Tibial artery (tissue), 4 donors: ENCODE results near the gene STAG2.
"Not testable (repeated sequence)": the region's sequence is repeated elsewhere in the genome, so short reads cannot be mapped to it uniquely, and the experiment has no call there.

Source experiments
- DNase-seq, 2 donors: peaks; one replicate each; pipeline ENCODE4 v3.0.0-alpha.2; 2019
- H3K27ac ChIP-seq, 2 donors: fragments of 200-600 bp; sonication (generic) in 1 of 2; 1 replicate in 1 of 2; 2 replicates in 1 of 2; pipeline ENCODE4 v1.5.1; 2018 to 2019; ENCODE audit warnings: mild to moderate bottlenecking in 1 of 2
- H3K27me3 ChIP-seq, 2 donors: fragments of 200-600 bp; sonication (generic) in 1 of 2; one replicate each; pipeline versions ENCODE4 v1.5.1 to v1.6.0; 2016 to 2019
- H3K36me3 ChIP-seq, 3 donors: fragments of 200-600 bp; sonication (generic) in 2 of 3; one replicate each; pipeline ENCODE4 v1.5.1; 2016 to 2019; ENCODE audit warnings: mild to moderate bottlenecking in 2 of 3
- H3K4me1 ChIP-seq, 4 donors: fragments of 200-600 bp; sonication (generic) in 2 of 4; 1 replicate in 3 of 4; 2 replicates in 1 of 4; pipeline ENCODE4 v1.5.1; 2016 to 2019
- H3K4me3 ChIP-seq, 2 donors: fragments of 200-600 bp; sonication (generic) in 1 of 2; 1 replicate in 1 of 2; 2 replicates in 1 of 2; pipeline ENCODE4 v1.5.1; 2018 to 2019; ENCODE audit warnings: mild to moderate bottlenecking in 2 of 2
- H3K9me3 ChIP-seq, 3 donors: fragments of 200-600 bp; sonication (generic) in 1 of 3; one replicate each; pipeline ENCODE4 v1.5.1; 2016 to 2019
- CTCF ChIP-seq, 2 experiments: fragments of 200-600 bp in 1 of 2; fragments of 450-650 bp in 1 of 2; IDR thresholded peaks; one replicate each; pipeline ENCODE4 v1.5.1; 2017 to 2019; ENCODE audit warnings: antibody characterized with exemption in 2 of 2, mild to moderate bottlenecking in 1 of 2, moderate library complexity in 1 of 2
- intact Hi-C: fragments of 100-400 bp; cut with DNase I; formaldehyde crosslinking; loops from one replicate; pipeline ENCODE4 v1.15.0; 2023; ENCODE audit warnings: low total_unique reads

Gene STAG2

GRCh38 chrX:123924186-123924585 lies 37.3 kb upstream of the STAG2 start:
- intact Hi-C loops, result no loop called here
- no peaks in the 10 kb centered on the region for H3K36me3 ChIP-seq
- DNase-seq, result no peak
- TF ChIP-seq CTCF (IDR thresholded peaks at IDR 0.05), result no peak
- H3K27me3 ChIP-seq, result no peaks in the 10 kb centered on the region
- H3K9me3 ChIP-seq, result no peaks in the 10 kb centered on the region
- H3K4me1 ChIP-seq, result no peaks in the 10 kb centered on the region
- H3K27ac ChIP-seq, result no peak overlapping the region
- no peak overlapping the region for H3K4me3 ChIP-seq

- no peaks in the 10 kb centered on the region for H3K4me1 ChIP-seq
- H3K27ac ChIP-seq, result no peak overlapping the region
- intact Hi-C loops, result no loop called here
- no peaks in the 10 kb centered on the region for H3K27me3 ChIP-seq
- no peaks in the 10 kb centered on the region for H3K36me3 ChIP-seq
- no peak for DNase-seq
- H3K4me3 ChIP-seq, result no peak overlapping the region
- H3K9me3 ChIP-seq, result peaks cover 0 to 5% (median 0%) of the 10 kb centered on the region in 3 donors
- TF ChIP-seq CTCF (IDR thresholded peaks at IDR 0.05), result no peak
These were observed 33.7 kb upstream of the STAG2 start for GRCh38 chrX:123927845-123928244.

GRCh38 chrX:123932055-123932454 lies 29.5 kb upstream of the STAG2 start:
- H3K4me3 ChIP-seq, intact Hi-C loops, DNase-seq, H3K9me3 ChIP-seq, H3K4me1 ChIP-seq, H3K27ac ChIP-seq, H3K27me3 ChIP-seq, H3K36me3 ChIP-seq: not testable (repeated sequence)

GRCh38 chrX:123943074-123943473 lies 18.4 kb upstream of the STAG2 start:
- no peak for DNase-seq
- Histone ChIP-seq H3K4me3 (no peak overlapping the region), H3K4me1 (no peaks in the 10 kb centered on the region), H3K36me3 (no peaks in the 10 kb centered on the region), H3K9me3 (no peaks in the 10 kb centered on the region), H3K27me3 (no peaks in the 10 kb centered on the region), H3K27ac (no peak overlapping the region)
- intact Hi-C loops, result no loop called here
- no peak for TF ChIP-seq CTCF (IDR thresholded peaks at IDR 0.05)

GRCh38 chrX:123943488-123943887 lies 18.0 kb upstream of the STAG2 start:
- intact Hi-C loops, result no loop called here
- DNase-seq, result no peak
- Histone ChIP-seq H3K27ac (no peak overlapping the region), H3K36me3 (no peaks in the 10 kb centered on the region), H3K4me3 (no peak overlapping the region), H3K27me3 (no peaks in the 10 kb centered on the region), H3K4me1 (no peaks in the 10 kb centered on the region), H3K9me3 (no peaks in the 10 kb centered on the region)
- TF ChIP-seq CTCF (IDR thresholded peaks at IDR 0.05), result no peak

- Histone ChIP-seq H3K9me3 (no peaks in the 10 kb centered on the region), H3K4me1 (no peaks in the 10 kb centered on the region), H3K4me3 (no peak overlapping the region), H3K36me3 (no peaks in the 10 kb centered on the region), H3K27ac (no peak overlapping the region), H3K27me3 (no peaks in the 10 kb centered on the region)
- no peak for TF ChIP-seq CTCF (IDR thresholded peaks at IDR 0.05)
- no peak for DNase-seq
- intact Hi-C loops, result no loop called here
These were observed 11.7 kb upstream of the STAG2 start for GRCh38 chrX:123949846-123950245.
